Breast epithelium (tissue), 3 donors: ENCODE measurements around the gene SLC8A3.

Source experiments
- POLR2A ChIP-seq: fragments of 450-650 bp; IDR thresholded peaks from one replicate; pipeline ENCODE4 v1.6.1; 2016; ENCODE audit warnings: antibody characterized with exemption, mild to moderate bottlenecking, moderate library complexity
- POLR2AphosphoS5 ChIP-seq, 3 donors: sonication (generic); formaldehyde crosslinking; IDR thresholded peaks; one replicate each; pipeline ENCODE4 v1.6.1; 2017; ENCODE audit warnings: antibody characterized with exemption in 3 of 3
- TF ChIP-seq, protein P1 (sequence below), 3 donors: fragments of 450-650 bp; IDR thresholded peaks; one replicate each; pipeline ENCODE4 v1.5.1; 2016 to 2017; ENCODE audit warnings: antibody characterized with exemption in 3 of 3, mild to moderate bottlenecking in 3 of 3, moderate library complexity in 3 of 3

DNA sequence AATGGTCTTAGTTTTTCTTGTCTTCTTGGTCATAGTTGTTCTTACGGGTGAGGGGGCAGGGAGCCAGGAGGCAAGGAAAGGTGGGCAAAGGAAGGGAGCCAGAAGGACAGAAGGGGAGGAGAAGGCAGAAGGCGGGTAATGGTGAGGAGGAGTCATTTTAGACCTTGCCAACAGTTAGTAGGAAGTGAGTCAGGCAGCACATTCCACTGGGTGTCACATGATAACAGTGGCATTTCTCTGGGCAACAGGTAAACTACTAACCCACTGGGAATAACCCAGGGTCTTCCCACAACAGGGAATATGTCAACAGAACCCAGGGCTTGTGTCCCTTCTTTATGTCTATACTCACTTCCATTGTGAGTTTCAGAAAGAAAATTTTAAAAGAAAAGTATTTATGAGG lies 127.6 kb downstream of the SLC8A3 start:
- no peak for TF ChIP-seq POLR2AphosphoS5 (IDR thresholded peaks at IDR 0.05)
- TF ChIP-seq, protein P1, sequence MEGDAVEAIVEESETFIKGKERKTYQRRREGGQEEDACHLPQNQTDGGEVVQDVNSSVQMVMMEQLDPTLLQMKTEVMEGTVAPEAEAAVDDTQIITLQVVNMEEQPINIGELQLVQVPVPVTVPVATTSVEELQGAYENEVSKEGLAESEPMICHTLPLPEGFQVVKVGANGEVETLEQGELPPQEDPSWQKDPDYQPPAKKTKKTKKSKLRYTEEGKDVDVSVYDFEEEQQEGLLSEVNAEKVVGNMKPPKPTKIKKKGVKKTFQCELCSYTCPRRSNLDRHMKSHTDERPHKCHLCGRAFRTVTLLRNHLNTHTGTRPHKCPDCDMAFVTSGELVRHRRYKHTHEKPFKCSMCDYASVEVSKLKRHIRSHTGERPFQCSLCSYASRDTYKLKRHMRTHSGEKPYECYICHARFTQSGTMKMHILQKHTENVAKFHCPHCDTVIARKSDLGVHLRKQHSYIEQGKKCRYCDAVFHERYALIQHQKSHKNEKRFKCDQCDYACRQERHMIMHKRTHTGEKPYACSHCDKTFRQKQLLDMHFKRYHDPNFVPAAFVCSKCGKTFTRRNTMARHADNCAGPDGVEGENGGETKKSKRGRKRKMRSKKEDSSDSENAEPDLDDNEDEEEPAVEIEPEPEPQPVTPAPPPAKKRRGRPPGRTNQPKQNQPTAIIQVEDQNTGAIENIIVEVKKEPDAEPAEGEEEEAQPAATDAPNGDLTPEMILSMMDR (IDR thresholded peaks at IDR 0.05), result no peak
- TF ChIP-seq POLR2A, result no peak
